GM23338 (cell line): ENCODE measurements around the gene YWHAH. TPM values are rescaled to one million over a fixed set of nuclear protein-coding genes. Genes with fewer than 3 reads are reported as not detected.

ENCODE experiments used
- ATAC-seq: fragments of 200-7000 bp; cut with Tn5 transposase; 3 replicates; pipeline ENCODE4 v1.9.1; 2020
- DNase-seq: peaks from one replicate; pipeline ENCODE4 v3.0.0-alpha.2; 2015; ENCODE audit warnings: low spot score
- H2AFZ ChIP-seq: fragments of 200-600 bp; sonication (generic); 2 replicates; pipeline ENCODE4 v1.8.0; 2016; ENCODE audit warnings: antibody characterized with exemption, mild to moderate bottlenecking, moderate library complexity
- H3F3A ChIP-seq: fragments of 200-600 bp; sonication (generic); replicated peaks from 2 replicates; pipeline ENCODE4 v1.8.0; 2017; ENCODE audit warnings: antibody characterized with exemption, mixed run types, low read depth
- H3K27ac ChIP-seq: fragments of 200-600 bp; sonication (generic); 2 replicates; pipeline ENCODE4 v1.6.1; 2016; ENCODE audit warnings: low read depth
- H3K27me3 ChIP-seq: fragments of 200-600 bp; sonication (generic); 2 replicates; pipeline ENCODE4 v1.8.0; 2016; ENCODE audit warnings: mild to moderate bottlenecking, mixed run types, moderate library complexity; ENCODE audit not compliant: insufficient read depth
- H3K36me3 ChIP-seq: fragments of 200-600 bp; sonication (generic); 2 replicates; pipeline ENCODE4 v1.8.0; 2016; ENCODE audit warnings: mild to moderate bottlenecking; ENCODE audit not compliant: insufficient read depth
- H3K4me1 ChIP-seq: fragments of 200-600 bp; sonication (generic); 2 replicates; pipeline ENCODE4 v1.8.0; 2016; ENCODE audit warnings: mild to moderate bottlenecking, moderate library complexity; ENCODE audit not compliant: insufficient read depth
- H3K4me2 ChIP-seq: fragments of 200-600 bp; sonication (generic); 2 replicates; pipeline ENCODE4 v1.7.1; 2017; ENCODE audit warnings: mixed run types
- H3K4me3 ChIP-seq: fragments of 200-600 bp; sonication (generic); 2 replicates; pipeline ENCODE4 v1.6.1; 2016; ENCODE audit warnings: mixed run types
- H3K79me2 ChIP-seq: fragments of 200-600 bp; sonication (generic); replicated peaks from 2 replicates; pipeline ENCODE4 v1.8.0; 2017; ENCODE audit warnings: mild to moderate bottlenecking; ENCODE audit not compliant: insufficient read depth
- H3K9me2 ChIP-seq: fragments of 200-600 bp; sonication (generic); 2 replicates; pipeline ENCODE4 v1.8.0; 2017; ENCODE audit not compliant: insufficient read depth
- H4K20me1 ChIP-seq: fragments of 200-600 bp; sonication (generic); replicated peaks from 2 replicates; pipeline ENCODE4 v1.8.0; 2017; ENCODE audit warnings: mild to moderate bottlenecking; ENCODE audit not compliant: insufficient read depth
- H3K27ac Mint-ChIP-seq: 2 replicates; pipeline ENCODE4 v1.8.0; 2020; ENCODE audit warnings: inconsistent platforms, mild to moderate bottlenecking, moderate library complexity, mixed read lengths
- H3K27me3 Mint-ChIP-seq: 3 replicates; pipeline ENCODE4 v1.8.0; 2022; ENCODE audit warnings: low read depth, mild to moderate bottlenecking, moderate library complexity, mixed read lengths, inconsistent platforms; ENCODE audit not compliant: insufficient read depth, poor library complexity
- H3K36me3 Mint-ChIP-seq: 3 replicates; pipeline ENCODE4 v1.8.0; 2021; ENCODE audit warnings: low read depth, mild to moderate bottlenecking, inconsistent platforms, moderate library complexity, mixed read lengths
- H3K4me1 Mint-ChIP-seq: 3 replicates; pipeline ENCODE4 v1.8.0; 2020; ENCODE audit warnings: mild to moderate bottlenecking, inconsistent platforms, mixed read lengths
- H3K4me3 Mint-ChIP-seq: 3 replicates; pipeline ENCODE4 v1.8.0; 2021; ENCODE audit warnings: moderate library complexity, mild to moderate bottlenecking, inconsistent platforms, mixed read lengths
- H3K9me3 Mint-ChIP-seq: 3 replicates; pipeline ENCODE4 v1.8.0; 2020; ENCODE audit warnings: moderate library complexity, mild to moderate bottlenecking, inconsistent platforms, mixed read lengths
- CREB1 ChIP-seq: fragments of 250-450 bp; sonication (Bioruptor Pico); IDR thresholded peaks from 2 replicates; pipeline ENCODE4 v1.5.0; 2020; ENCODE audit warnings: low read depth, mild to moderate bottlenecking, moderate library complexity
- EZH2 ChIP-seq: fragments of 200-600 bp; sonication (generic); IDR thresholded peaks from one replicate; pipeline ENCODE4 v1.8.0; 2017; ENCODE audit warnings: antibody characterized with exemption, mild to moderate bottlenecking, low read depth; ENCODE audit not compliant: unreplicated experiment
- EZH2phosphoT487 ChIP-seq: fragments of 200-600 bp; sonication (generic); IDR thresholded peaks from one replicate; pipeline ENCODE4 v1.8.1; 2018; ENCODE audit warnings: antibody characterized with exemption; ENCODE audit not compliant: unreplicated experiment
- JUNB ChIP-seq: IDR thresholded peaks from one replicate; pipeline ENCODE4 v1.6.1; 2016; ENCODE audit warnings: antibody characterized with exemption; ENCODE audit not compliant: unreplicated experiment
- NANOG ChIP-seq: IDR thresholded peaks from 2 replicates; pipeline ENCODE4 v1.6.1; 2016; ENCODE audit warnings: antibody characterized with exemption, borderline replicate concordance
- POLR2AphosphoS5 ChIP-seq: IDR thresholded peaks from 2 replicates; pipeline ENCODE4 v1.6.1; 2016; ENCODE audit warnings: antibody characterized with exemption, low read depth
- REST ChIP-seq: IDR thresholded peaks from one replicate; pipeline ENCODE4 v1.6.1; 2018; ENCODE audit warnings: antibody characterized with exemption; ENCODE audit not compliant: unreplicated experiment
- STAT1 ChIP-seq: IDR thresholded peaks from one replicate; pipeline ENCODE4 v1.6.1; 2016; ENCODE audit warnings: antibody characterized with exemption; ENCODE audit not compliant: unreplicated experiment
- ZNF114 ChIP-seq: fragments of 250-450 bp; sonication (Bioruptor Pico); IDR thresholded peaks from 2 replicates; pipeline ENCODE4 v1.5.0; 2020; ENCODE audit warnings: mild to moderate bottlenecking, moderate library complexity
- ZNF331 ChIP-seq: fragments of 250-450 bp; sonication (Bioruptor Pico); IDR thresholded peaks from 2 replicates; pipeline ENCODE4 v1.5.0; 2020; ENCODE audit warnings: low read depth, mild to moderate bottlenecking, moderate library complexity
- ZNF462 ChIP-seq: fragments of 250-450 bp; sonication (Bioruptor Pico); IDR thresholded peaks from 2 replicates; pipeline ENCODE4 v1.5.0; 2020; ENCODE audit warnings: mild to moderate bottlenecking, moderate library complexity
- polyA plus RNA-seq: library from polyadenylated mRNA; unstranded; fragments of >200 nt; fragmentation: Nextera tagmentation; extraction: Ambion mirVana; gene quantifications from 2 replicates; pipeline ENCODE4 v1.2.1, GENCODE V29; 2016
- total RNA-seq: library from RNA; depleted of rRNA; stranded (reverse); fragments of >200 nt; shearing (Covaris generic); gene quantifications from 2 replicates; pipeline ENCODE4 v1.2.3, GENCODE V29; 2014
- TF ChIP-seq, protein P1 (sequence below), 2 experiments: fragments of 200-600 bp in 1 of 2; sonication (generic) in 1 of 2; conservative IDR thresholded peaks; 2 replicates each; pipeline versions ENCODE4 v1.5.1 to v1.6.1; 2016 to 2017; ENCODE audit warnings: antibody characterized with exemption in 2 of 2, low read depth in 2 of 2, mild to moderate bottlenecking in 2 of 2, moderate library complexity in 1 of 2
- TF ChIP-seq, protein P2 (sequence below): IDR thresholded peaks from 2 replicates; pipeline ENCODE4 v1.6.1; 2016; ENCODE audit warnings: antibody characterized with exemption

YWHAH gene
- total and polyA plus RNA-seq, 2 experiments from 2014 or later = 277 to 283 TPM

DNA sequence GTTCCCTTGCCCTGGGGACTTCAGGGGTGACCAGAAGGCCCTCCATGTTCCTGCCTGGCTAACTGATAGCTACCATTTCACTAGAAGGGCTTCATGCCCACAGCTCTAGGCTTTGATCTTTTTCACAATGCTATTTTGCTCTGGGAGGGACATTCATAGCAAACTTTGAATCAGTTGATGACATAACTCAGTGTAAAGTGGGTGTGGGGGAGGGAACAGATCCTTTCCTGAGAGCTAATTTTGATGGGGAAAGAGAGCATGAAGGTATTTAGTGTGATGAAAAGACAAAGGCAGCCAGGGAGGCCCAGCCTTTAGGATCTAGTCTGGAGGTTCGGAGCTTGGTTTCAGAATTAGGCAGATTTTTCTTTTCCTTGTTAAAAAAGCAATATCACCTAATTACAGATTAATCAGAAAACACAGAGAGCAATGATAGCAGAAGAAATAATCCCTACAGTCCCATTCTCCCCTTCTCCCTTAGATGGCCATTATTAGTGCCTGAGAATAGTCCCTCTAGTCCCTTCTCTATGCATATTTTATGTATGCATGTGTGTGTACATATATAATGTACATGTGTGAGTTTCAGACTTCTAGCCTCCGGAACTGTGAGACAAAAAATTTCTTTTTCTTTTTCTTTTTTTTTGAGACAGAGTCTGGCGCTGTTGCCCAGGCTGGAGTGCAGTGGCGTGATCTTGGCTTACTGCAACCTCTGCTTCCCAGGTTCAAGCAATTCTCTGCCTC is 46.9 kb downstream of the YWHAH start:
- H3K4me2 ChIP-seq = no peak overlapping the region
- H3K79me2 ChIP-seq = no peaks in the 10 kb centered on the region
- Mint-ChIP-seq H3K9me3 (no peaks in the 10 kb centered on the region), H3K27ac (no peak overlapping the region), H3K27me3 (peaks cover 8% of the 10 kb centered on the region), H3K4me1 (no peaks in the 10 kb centered on the region), H3K4me3 (no peak overlapping the region), H3K36me3 (no peaks in the 10 kb centered on the region)
- no peaks in the 10 kb centered on the region for H3F3A ChIP-seq
- DNase-seq = no peak
- H3K4me1 ChIP-seq = no peaks in the 10 kb centered on the region
- H3K9me2 ChIP-seq = peaks cover 14% of the 10 kb centered on the region; the same call in 1 of the 2 replicates
- H3K36me3 ChIP-seq = no peaks in the 10 kb centered on the region
- H4K20me1 ChIP-seq = no peaks in the 10 kb centered on the region; the same call in 1 of the 2 replicates
- no peak overlapping the region for H2AFZ ChIP-seq
- no peak overlapping the region for H3K4me3 ChIP-seq
- no peak for ATAC-seq
- no peak for TF ChIP-seq ZNF331 (CRISPR knock-in tag)
- TF ChIP-seq, protein P1, sequence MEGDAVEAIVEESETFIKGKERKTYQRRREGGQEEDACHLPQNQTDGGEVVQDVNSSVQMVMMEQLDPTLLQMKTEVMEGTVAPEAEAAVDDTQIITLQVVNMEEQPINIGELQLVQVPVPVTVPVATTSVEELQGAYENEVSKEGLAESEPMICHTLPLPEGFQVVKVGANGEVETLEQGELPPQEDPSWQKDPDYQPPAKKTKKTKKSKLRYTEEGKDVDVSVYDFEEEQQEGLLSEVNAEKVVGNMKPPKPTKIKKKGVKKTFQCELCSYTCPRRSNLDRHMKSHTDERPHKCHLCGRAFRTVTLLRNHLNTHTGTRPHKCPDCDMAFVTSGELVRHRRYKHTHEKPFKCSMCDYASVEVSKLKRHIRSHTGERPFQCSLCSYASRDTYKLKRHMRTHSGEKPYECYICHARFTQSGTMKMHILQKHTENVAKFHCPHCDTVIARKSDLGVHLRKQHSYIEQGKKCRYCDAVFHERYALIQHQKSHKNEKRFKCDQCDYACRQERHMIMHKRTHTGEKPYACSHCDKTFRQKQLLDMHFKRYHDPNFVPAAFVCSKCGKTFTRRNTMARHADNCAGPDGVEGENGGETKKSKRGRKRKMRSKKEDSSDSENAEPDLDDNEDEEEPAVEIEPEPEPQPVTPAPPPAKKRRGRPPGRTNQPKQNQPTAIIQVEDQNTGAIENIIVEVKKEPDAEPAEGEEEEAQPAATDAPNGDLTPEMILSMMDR (conservative IDR thresholded peaks at IDR 0.05; ENCODE audit: low read depth in 2 of 2) = no peak
- TF ChIP-seq REST = no peak
- TF ChIP-seq ZNF462 (CRISPR knock-in tag) = no peak
- TF ChIP-seq EZH2phosphoT487 = no peak
- TF ChIP-seq STAT1 = no peak
- TF ChIP-seq POLR2AphosphoS5 = no peak
- no peak for TF ChIP-seq CREB1 (CRISPR knock-in tag)
- no peak for TF ChIP-seq ZNF114 (CRISPR knock-in tag)
- no peak for TF ChIP-seq NANOG
- TF ChIP-seq JUNB = no peak
- TF ChIP-seq, protein P2, sequence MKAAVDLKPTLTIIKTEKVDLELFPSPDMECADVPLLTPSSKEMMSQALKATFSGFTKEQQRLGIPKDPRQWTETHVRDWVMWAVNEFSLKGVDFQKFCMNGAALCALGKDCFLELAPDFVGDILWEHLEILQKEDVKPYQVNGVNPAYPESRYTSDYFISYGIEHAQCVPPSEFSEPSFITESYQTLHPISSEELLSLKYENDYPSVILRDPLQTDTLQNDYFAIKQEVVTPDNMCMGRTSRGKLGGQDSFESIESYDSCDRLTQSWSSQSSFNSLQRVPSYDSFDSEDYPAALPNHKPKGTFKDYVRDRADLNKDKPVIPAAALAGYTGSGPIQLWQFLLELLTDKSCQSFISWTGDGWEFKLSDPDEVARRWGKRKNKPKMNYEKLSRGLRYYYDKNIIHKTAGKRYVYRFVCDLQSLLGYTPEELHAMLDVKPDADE = no peak
- TF ChIP-seq EZH2 = no peak
- no peak overlapping the region for H3K27ac ChIP-seq
- H3K27me3 ChIP-seq = no peaks in the 10 kb centered on the region
